ENCODE measurements around the gene DYNLT3.

DYNLT3 gene, protein sequence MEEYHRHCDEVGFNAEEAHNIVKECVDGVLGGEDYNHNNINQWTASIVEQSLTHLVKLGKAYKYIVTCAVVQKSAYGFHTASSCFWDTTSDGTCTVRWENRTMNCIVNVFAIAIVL

DNA sequence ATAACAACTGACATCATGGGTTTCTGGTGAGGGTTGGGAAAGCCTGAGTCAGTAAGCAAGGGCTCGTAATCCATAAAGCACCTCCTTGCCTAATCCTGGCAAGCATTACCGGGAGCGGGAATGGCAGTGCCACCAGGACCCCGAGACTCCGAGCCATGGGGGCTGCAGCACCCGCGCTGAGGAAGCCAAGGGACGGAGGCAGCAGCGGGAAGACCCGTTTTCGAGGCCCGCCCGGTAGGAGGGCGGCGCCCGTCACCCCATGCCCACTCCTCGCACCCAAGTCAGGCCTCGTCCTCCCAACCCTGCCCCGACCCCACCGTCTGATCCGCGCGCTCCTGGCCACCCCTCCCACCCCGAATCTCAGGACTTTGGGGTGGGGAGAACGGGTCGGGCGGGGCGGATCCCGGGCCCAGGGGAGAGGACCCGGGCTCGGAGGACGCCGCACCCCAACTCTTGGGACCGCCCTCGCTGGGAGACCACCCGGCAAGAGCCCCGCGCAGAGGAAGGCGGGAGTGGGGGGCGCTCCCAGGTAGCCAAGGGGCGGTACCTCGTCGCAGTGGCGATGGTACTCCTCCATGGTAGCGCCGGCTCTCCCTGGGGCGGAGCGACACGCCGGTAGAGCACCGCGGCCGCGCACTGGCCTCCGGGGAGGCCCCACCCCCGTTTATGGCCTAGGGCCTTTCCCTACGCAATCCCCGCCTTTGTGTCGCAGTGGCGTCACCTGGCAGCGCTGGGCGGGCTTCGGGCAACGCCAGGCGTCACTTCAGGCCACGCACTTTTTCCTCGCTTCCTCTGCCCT lies at the start of gene DYNLT3:
Gene DYNLT3 (minus strand): TSS at position 638 of the 799 bp plus-strand sequence. CDS start 61 bp downstream, at position 577.
- peak; percentile 49 for DNase-seq (ENCODE audit: low spot score)
- TF ChIP-seq, protein P1, sequence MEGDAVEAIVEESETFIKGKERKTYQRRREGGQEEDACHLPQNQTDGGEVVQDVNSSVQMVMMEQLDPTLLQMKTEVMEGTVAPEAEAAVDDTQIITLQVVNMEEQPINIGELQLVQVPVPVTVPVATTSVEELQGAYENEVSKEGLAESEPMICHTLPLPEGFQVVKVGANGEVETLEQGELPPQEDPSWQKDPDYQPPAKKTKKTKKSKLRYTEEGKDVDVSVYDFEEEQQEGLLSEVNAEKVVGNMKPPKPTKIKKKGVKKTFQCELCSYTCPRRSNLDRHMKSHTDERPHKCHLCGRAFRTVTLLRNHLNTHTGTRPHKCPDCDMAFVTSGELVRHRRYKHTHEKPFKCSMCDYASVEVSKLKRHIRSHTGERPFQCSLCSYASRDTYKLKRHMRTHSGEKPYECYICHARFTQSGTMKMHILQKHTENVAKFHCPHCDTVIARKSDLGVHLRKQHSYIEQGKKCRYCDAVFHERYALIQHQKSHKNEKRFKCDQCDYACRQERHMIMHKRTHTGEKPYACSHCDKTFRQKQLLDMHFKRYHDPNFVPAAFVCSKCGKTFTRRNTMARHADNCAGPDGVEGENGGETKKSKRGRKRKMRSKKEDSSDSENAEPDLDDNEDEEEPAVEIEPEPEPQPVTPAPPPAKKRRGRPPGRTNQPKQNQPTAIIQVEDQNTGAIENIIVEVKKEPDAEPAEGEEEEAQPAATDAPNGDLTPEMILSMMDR (conservative IDR thresholded peaks at IDR 0.05; ENCODE audit: low read depth): no peak
- CTCF ChIA-PET: no interaction called here
- peak within 1 kb of the TSS; percentile 68 for H3K27ac ChIP-seq
- POLR2A ChIA-PET (ENCODE audit: low non-redundant PET): no interaction called here

DNA sequence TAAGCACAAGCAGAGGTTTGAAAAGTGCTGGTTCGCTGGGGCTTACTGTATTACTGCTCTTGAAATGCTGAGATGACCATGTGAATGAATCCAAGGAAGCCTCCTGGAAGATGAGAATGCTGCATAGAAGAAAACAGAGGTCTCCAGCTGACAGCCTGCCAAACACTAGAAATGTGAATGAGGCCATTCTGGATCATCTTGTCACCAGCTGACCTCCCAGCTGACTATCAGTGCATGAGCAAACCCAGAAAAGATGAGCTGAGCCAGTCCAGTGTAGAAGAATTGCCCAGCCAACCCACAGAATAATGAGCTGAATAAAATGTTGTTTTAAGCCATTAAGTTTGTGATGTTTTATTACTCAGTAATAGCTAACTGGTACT lies 49.1 kb upstream of the DYNLT3 start:
- ChIA-PET CTCF (no interaction called here), POLR2A (ENCODE audit: low non-redundant PET) (no interaction called here)
- H3K27ac ChIP-seq: no peak overlapping the region
- DNase-seq (ENCODE audit: low spot score): no peak
- TF ChIP-seq, protein P1 (conservative IDR thresholded peaks at IDR 0.05; ENCODE audit: low read depth): no peak

DNA sequence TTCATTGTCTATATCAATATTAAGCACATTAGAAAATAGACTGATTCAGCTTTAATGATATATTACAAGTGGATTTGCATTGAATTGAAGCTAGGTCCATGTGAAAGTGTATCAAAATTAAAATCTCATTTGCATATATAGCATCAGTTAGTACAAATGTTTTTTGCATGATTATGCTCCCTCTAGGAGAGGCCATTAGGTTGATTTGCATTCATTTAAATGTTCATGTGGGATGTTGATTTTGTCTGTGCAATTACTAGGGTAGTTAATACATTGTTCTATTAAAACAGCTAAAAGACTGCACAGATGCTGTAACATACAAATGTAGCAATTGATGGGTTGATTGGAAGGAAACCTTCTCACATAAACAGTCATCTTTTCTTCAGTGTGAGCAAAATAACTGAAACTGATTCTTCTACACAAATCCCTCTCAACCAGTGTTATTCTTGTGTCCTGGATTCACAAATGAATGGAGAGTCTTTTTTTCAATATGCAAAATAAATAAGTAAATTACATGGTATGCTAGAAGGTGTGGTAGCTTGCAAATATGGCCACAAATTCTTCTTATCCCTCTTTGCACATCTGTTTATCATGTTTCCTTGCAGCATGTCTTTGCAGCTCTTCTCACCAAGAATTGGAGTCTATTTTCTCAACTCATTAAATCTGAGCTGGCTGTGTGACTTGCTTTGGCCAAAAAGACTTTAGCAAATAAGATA lies 48.6 kb upstream of the DYNLT3 start:
- ChIA-PET CTCF (no interaction called here), POLR2A (ENCODE audit: low non-redundant PET) (no interaction called here)
- H3K27ac ChIP-seq: no peak overlapping the region
- no peak for DNase-seq (ENCODE audit: low spot score)
- TF ChIP-seq, protein P1 (conservative IDR thresholded peaks at IDR 0.05; ENCODE audit: low read depth): no peak

DNA sequence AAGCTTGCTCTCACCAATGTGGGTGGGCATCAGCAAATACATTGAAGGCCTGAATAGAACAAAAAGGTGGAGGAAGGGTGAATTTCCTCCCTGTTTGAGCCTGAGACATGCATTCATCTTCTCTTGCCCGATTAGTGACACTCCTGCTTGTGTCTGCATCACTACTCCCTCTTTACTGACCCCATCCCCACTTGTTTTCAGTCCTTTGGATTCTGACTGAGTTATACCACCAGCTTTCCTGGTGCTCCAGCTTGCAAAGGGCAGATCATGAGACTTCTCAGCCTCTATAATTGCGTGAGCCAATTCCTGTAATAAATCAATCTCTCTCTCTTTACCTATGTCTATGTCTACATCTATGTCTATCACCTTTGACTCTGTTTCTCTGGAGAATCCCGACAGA lies 47.4 kb upstream of the DYNLT3 start:
- no peak for DNase-seq (ENCODE audit: low spot score)
- no peak overlapping the region for H3K27ac ChIP-seq
- ChIA-PET CTCF (no interaction called here), POLR2A (ENCODE audit: low non-redundant PET) (no interaction called here)
- TF ChIP-seq, protein P1 (conservative IDR thresholded peaks at IDR 0.05; ENCODE audit: low read depth): no peak

DNA sequence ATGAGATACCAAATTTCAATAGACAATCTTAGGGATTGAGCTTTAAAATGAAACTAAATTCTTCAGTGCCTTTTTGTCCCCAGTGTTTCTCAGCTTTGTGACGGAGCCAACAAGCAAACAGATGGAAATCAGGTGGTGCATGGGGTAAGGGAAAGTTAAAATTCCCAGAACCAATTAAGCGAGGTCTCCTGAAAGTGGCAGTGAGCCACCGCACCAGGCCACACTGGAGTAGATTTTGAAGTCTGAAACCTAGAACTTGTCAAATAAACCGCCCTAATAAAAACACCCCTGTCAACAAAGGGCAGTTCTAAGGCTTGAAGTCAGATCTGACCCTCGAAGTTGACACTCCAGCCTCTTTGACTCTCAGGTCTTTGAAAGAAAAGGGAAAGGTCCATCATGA lies 40.6 kb upstream of the DYNLT3 start:
- no peak for DNase-seq (ENCODE audit: low spot score)
- ChIA-PET POLR2A (ENCODE audit: low non-redundant PET) (no interaction called here), CTCF (no interaction called here)
- TF ChIP-seq, protein P1 (conservative IDR thresholded peaks at IDR 0.05; ENCODE audit: low read depth): no peak
- no peak overlapping the region for H3K27ac ChIP-seq

DNA sequence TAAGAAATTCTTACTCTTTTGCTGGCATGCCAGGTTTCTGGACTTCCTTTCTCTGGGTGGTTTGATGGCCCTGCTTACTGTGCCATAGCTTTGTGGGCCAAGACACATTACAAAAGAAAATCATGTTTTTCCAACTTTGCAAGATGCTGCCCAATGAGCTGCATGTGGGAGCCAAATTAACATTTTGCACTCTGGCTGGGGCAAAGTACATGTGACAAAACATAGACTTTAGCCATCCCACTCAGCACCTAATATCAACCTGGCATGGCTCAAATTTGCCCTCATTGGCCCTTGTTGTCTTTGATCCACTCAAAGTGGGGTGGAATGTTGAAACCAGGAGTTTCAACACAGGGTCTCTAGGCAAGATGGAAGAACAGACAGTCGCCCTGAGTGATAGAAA lies 40.0 kb upstream of the DYNLT3 start:
- POLR2A ChIA-PET (ENCODE audit: low non-redundant PET): no interaction called here
- CTCF ChIA-PET: interaction anchor here (0.6 kb wide), 1 partner anchor 964 kb away, joined by 3 read pairs; no protein-coding TSS in a partner anchor
- H3K27ac ChIP-seq: no peak overlapping the region
- no peak for DNase-seq (ENCODE audit: low spot score)
- TF ChIP-seq, protein P1 (conservative IDR thresholded peaks at IDR 0.05; ENCODE audit: low read depth): no peak
